ENCODE measurements around the gene TIAL1.

TIAL1 gene

GRCh38 chr10:119596537-119597404, at the start of gene TIAL1:
TIAL1 (minus strand) TSS chr10:119596964; CDS start chr10:119596465, 499 bp downstream.
- in situ Hi-C loops (cut with MboI; ENCODE audit: low sequenced_read_pairs) = no loop called here

- in situ Hi-C loops (cut with MboI; ENCODE audit: low sequenced_read_pairs) = no loop called here
Measured at GRCh38 chr10:119644994-119645393, 48.2 kb upstream of the TIAL1 start.

GRCh38 chr10:119644205-119644814, 47.5 kb upstream of the TIAL1 start:
- in situ Hi-C loops (cut with MboI; ENCODE audit: low sequenced_read_pairs) = no loop called here

- in situ Hi-C loops (cut with MboI; ENCODE audit: low sequenced_read_pairs) = no loop called here
Measured at GRCh38 chr10:119643306-119644204, 46.8 kb upstream of the TIAL1 start.

GRCh38 chr10:119642556-119643111, 45.9 kb upstream of the TIAL1 start:
- in situ Hi-C loops (cut with MboI; ENCODE audit: low sequenced_read_pairs) = no loop called here

GRCh38 chr10:119640875-119641526, 44.2 kb upstream of the TIAL1 start:
- in situ Hi-C loops (cut with MboI; ENCODE audit: low sequenced_read_pairs) = no loop called here

- in situ Hi-C loops (cut with MboI; ENCODE audit: low sequenced_read_pairs) = no loop called here
Measured at GRCh38 chr10:119640384-119640783, 43.6 kb upstream of the TIAL1 start.

GRCh38 chr10:119638982-119639381, 42.2 kb upstream of the TIAL1 start:
- in situ Hi-C loops (cut with MboI; ENCODE audit: low sequenced_read_pairs) = no loop called here

GRCh38 chr10:119637631-119638030, 40.9 kb upstream of the TIAL1 start:
- in situ Hi-C loops (cut with MboI; ENCODE audit: low sequenced_read_pairs) = no loop called here

- in situ Hi-C loops (cut with MboI; ENCODE audit: low sequenced_read_pairs) = no loop called here
Measured at GRCh38 chr10:119634219-119634544, 37.4 kb upstream of the TIAL1 start.

GRCh38 chr10:119633538-119634218, 36.9 kb upstream of the TIAL1 start:
- in situ Hi-C loops (cut with MboI; ENCODE audit: low sequenced_read_pairs) = no loop called here

GRCh38 chr10:119630300-119630699, 33.5 kb upstream of the TIAL1 start:
- in situ Hi-C loops (cut with MboI; ENCODE audit: low sequenced_read_pairs) = no loop called here

GRCh38 chr10:119625570-119626280, 29.0 kb upstream of the TIAL1 start:
- in situ Hi-C loops (cut with MboI; ENCODE audit: low sequenced_read_pairs) = no loop called here

GRCh38 chr10:119621078-119621384, 24.3 kb upstream of the TIAL1 start:
- in situ Hi-C loops (cut with MboI; ENCODE audit: low sequenced_read_pairs) = loop anchor here (25.0 kb wide), 1 partner anchor 241 kb away; the partner anchor contains the start of gene MCMBP

GRCh38 chr10:119620241-119621077, 23.7 kb upstream of the TIAL1 start:
- in situ Hi-C loops (cut with MboI; ENCODE audit: low sequenced_read_pairs) = loop anchor here (25.0 kb wide), 1 partner anchor 242 kb away; the partner anchor contains the start of gene MCMBP

- in situ Hi-C loops (cut with MboI; ENCODE audit: low sequenced_read_pairs) = loop anchor here (25.0 kb wide), 1 partner anchor 242 kb away; the partner anchor contains the start of gene MCMBP
Measured at GRCh38 chr10:119619811-119620210, 23.0 kb upstream of the TIAL1 start.

- in situ Hi-C loops (cut with MboI; ENCODE audit: low sequenced_read_pairs) = loop anchor here (25.0 kb wide), 1 partner anchor 243 kb away; the partner anchor contains the start of gene MCMBP
Measured at GRCh38 chr10:119619215-119619614, 22.5 kb upstream of the TIAL1 start.

GRCh38 chr10:119616882-119617570, 20.3 kb upstream of the TIAL1 start:
- in situ Hi-C loops (cut with MboI; ENCODE audit: low sequenced_read_pairs) = loop anchor here (25.0 kb wide), 1 partner anchor 245 kb away; the partner anchor contains the start of gene MCMBP
